Muscle of leg (tissue), 11 donors: ENCODE data around the gene CYP3A7. TPM values are rescaled to one million over a fixed set of nuclear protein-coding genes. Genes with fewer than 3 reads are reported as not detected.
"Not testable (repeated sequence)": the region's sequence is repeated elsewhere in the genome, so short reads cannot be mapped to it uniquely, and the experiment has no call there.

Experiments used
- DNase-seq: peaks from one replicate; pipeline ENCODE4 v3.0.0; 2013
- H3K27ac ChIP-seq: one replicate; pipeline ENCODE4 v1.5.1; 2013; ENCODE audit warnings: mild to moderate bottlenecking, low read length, control low read depth
- H3K27me3 ChIP-seq: one replicate; pipeline ENCODE4 v1.6.1; 2013; ENCODE audit warnings: low read length; ENCODE audit not compliant: control insufficient read depth, insufficient read depth
- H3K36me3 ChIP-seq: one replicate; pipeline ENCODE4 v1.6.1; 2013; ENCODE audit warnings: low read length; ENCODE audit not compliant: control insufficient read depth, insufficient read depth
- H3K4me1 ChIP-seq: one replicate; pipeline ENCODE4 v1.6.1; 2013; ENCODE audit warnings: low read length; ENCODE audit not compliant: control insufficient read depth, insufficient read depth
- H3K4me3 ChIP-seq: one replicate; pipeline ENCODE4 v1.5.1; 2013; ENCODE audit warnings: low read length, control low read depth
- H3K9me3 ChIP-seq: replicated peaks from 2 replicates; pipeline ENCODE4 v1.6.1; 2013; ENCODE audit warnings: low read depth, low read length; ENCODE audit not compliant: control insufficient read depth
- WGBS: methylation state at CpG from one replicate; pipeline ENCODE4 v1.1.5; 2013; ENCODE audit warnings: missing lambda C conversion rate; ENCODE audit not compliant: insufficient coverage; 5-methylcytosine and 5-hydroxymethylcytosine counted together
- polyA plus RNA-seq, 8 donors: library from polyadenylated mRNA; unstranded; fragments of 120-200 nt; gene quantifications; one replicate each; pipeline versions ENCODE4 v1.2.1 to v1.2.3, GENCODE V29; 2013; ENCODE audit warnings: inconsistent platforms in 1 of 8, low replicate concordance in 1 of 8; ENCODE audit not compliant: insufficient read length in 8 of 8, insufficient read depth in 1 of 8
- total RNA-seq: library from RNA; stranded (reverse); fragments of 120-200 nt; gene quantifications from one replicate; pipeline ENCODE4 v1.2.4, GENCODE V29; 2013

The CYP3A7 gene
- total and polyA plus RNA-seq, 9 donors, result 0.11 to 6.2 (median 0.58) TPM; not detected in 4

- Histone ChIP-seq H3K27me3 (no peaks in the 10 kb centered on the region), H3K27ac (no peak overlapping the region), H3K9me3 (peaks cover 16% of the 10 kb centered on the region), H3K4me3 (no peak overlapping the region), H3K4me1 (no peaks in the 10 kb centered on the region), H3K36me3 (no peaks in the 10 kb centered on the region)
- DNase-seq, result no peak
- WGBS, result no CpG with 5 or more reads among the region's 2 CpGs
Measured at GRCh38 chr7:99709260-99709659, 25.7 kb downstream of the CYP3A7 start.

GRCh38 chr7:99707096-99707495 is 27.9 kb downstream of the CYP3A7 start:
- no peak overlapping the region for H3K4me3 ChIP-seq
- no peak for DNase-seq
- H3K27ac ChIP-seq, result no peak overlapping the region
- no peaks in the 10 kb centered on the region for H3K36me3 ChIP-seq
- H3K4me1 ChIP-seq, result no peaks in the 10 kb centered on the region
- WGBS, result no CpG with 5 or more reads among the region's 1 CpG
- H3K9me3 ChIP-seq, result peaks cover 16% of the 10 kb centered on the region
- no peaks in the 10 kb centered on the region for H3K27me3 ChIP-seq

GRCh38 chr7:99699946-99700345 is 35.0 kb downstream of the CYP3A7 start:
- Histone ChIP-seq H3K27me3 (no peaks in the 10 kb centered on the region), H3K36me3 (no peaks in the 10 kb centered on the region), H3K4me1 (no peaks in the 10 kb centered on the region), H3K27ac (no peak overlapping the region), H3K4me3 (no peak overlapping the region), H3K9me3 (no peaks in the 10 kb centered on the region)
- no peak for DNase-seq
- WGBS, result 54% methylated on average over 2 of the region's 5 CpGs

GRCh38 chr7:99698867-99699730 is 35.9 kb downstream of the CYP3A7 start:
- H3K27ac ChIP-seq, DNase-seq, H3K4me1 ChIP-seq, H3K27me3 ChIP-seq, H3K9me3 ChIP-seq, H3K4me3 ChIP-seq, H3K36me3 ChIP-seq: not testable (repeated sequence)
- WGBS, result no CpG with 5 or more reads among the region's 6 CpGs

GRCh38 chr7:99694912-99695304 is 40.1 kb downstream of the CYP3A7 start:
- H3K27me3 ChIP-seq, result no peaks in the 10 kb centered on the region
- H3K36me3 ChIP-seq, result no peaks in the 10 kb centered on the region
- no peak for DNase-seq
- H3K4me3 ChIP-seq, result no peak overlapping the region
- WGBS, result no CpG with 5 or more reads among the region's 1 CpG
- no peaks in the 10 kb centered on the region for H3K9me3 ChIP-seq
- H3K27ac ChIP-seq, result no peak overlapping the region
- H3K4me1 ChIP-seq, result no peaks in the 10 kb centered on the region

GRCh38 chr7:99694201-99694911 is 40.6 kb downstream of the CYP3A7 start:
- Histone ChIP-seq H3K4me3 (no peak overlapping the region), H3K36me3 (no peaks in the 10 kb centered on the region), H3K4me1 (no peaks in the 10 kb centered on the region), H3K9me3 (no peaks in the 10 kb centered on the region), H3K27ac (no peak overlapping the region), H3K27me3 (no peaks in the 10 kb centered on the region)
- no peak for DNase-seq
- 83% methylated on average over 1 of the region's 5 CpGs for WGBS

- H3K36me3 ChIP-seq, result no peaks in the 10 kb centered on the region
- no peak overlapping the region for H3K4me3 ChIP-seq
- WGBS, result 46% methylated on average over 7 of the region's 9 CpGs
- H3K9me3 ChIP-seq, result no peaks in the 10 kb centered on the region
- no peaks in the 10 kb centered on the region for H3K4me1 ChIP-seq
- H3K27me3 ChIP-seq, result no peaks in the 10 kb centered on the region
- no peak for DNase-seq
- H3K27ac ChIP-seq, result no peak overlapping the region
Measured at GRCh38 chr7:99693427-99694200, 41.4 kb downstream of the CYP3A7 start.

GRCh38 chr7:99693100-99693426 is 41.9 kb downstream of the CYP3A7 start:
- Histone ChIP-seq H3K36me3 (no peaks in the 10 kb centered on the region), H3K4me3 (no peak overlapping the region)

GRCh38 chr7:99692563-99692962 is 42.4 kb downstream of the CYP3A7 start:
- H3K4me3 ChIP-seq, H3K4me1 ChIP-seq, H3K27ac ChIP-seq, H3K36me3 ChIP-seq, H3K9me3 ChIP-seq, DNase-seq, H3K27me3 ChIP-seq: not testable (repeated sequence)
- WGBS, result no CpG with 5 or more reads among the region's 6 CpGs

More at GRCh38 chr7:99693100-99693426, 41.9 kb downstream of the CYP3A7 start:
- DNase-seq, result no peak
- WGBS, result 37% methylated on average over 3 of the region's 5 CpGs
- Histone ChIP-seq H3K9me3 (no peaks in the 10 kb centered on the region), H3K27ac (no peak overlapping the region), H3K4me1 (no peaks in the 10 kb centered on the region), H3K27me3 (no peaks in the 10 kb centered on the region)

- not testable (repeated sequence) for DNase-seq, H3K36me3 ChIP-seq
- no CpG with 5 or more reads among the region's 1 CpG for WGBS
Measured at GRCh38 chr7:99691658-99692057, 43.3 kb downstream of the CYP3A7 start.

More at GRCh38 chr7:99691658-99692057, 43.3 kb downstream of the CYP3A7 start:
- not testable (repeated sequence) for H3K4me1 ChIP-seq, H3K27ac ChIP-seq, H3K9me3 ChIP-seq, H3K27me3 ChIP-seq, H3K4me3 ChIP-seq
